ENCODE results near the gene GPR158. TPM values are rescaled to one million over a fixed set of nuclear protein-coding genes. Genes with fewer than 3 reads are reported as not detected.
"Not testable (repeated sequence)": the region's sequence is repeated elsewhere in the genome, so short reads cannot be mapped to it uniquely, and the experiment has no call there.

Gene GPR158
- total RNA-seq, 1 donor from 2014 or later, result 7.5 TPM

- H3K36me3 Mint-ChIP-seq, result no peaks in the 10 kb centered on the region
- H3K27ac Mint-ChIP-seq, result peak overlapping the region; percentile 6
- no peaks in the 10 kb centered on the region for H3K9me3 Mint-ChIP-seq
- H3K27me3 Mint-ChIP-seq (ENCODE audit: low read depth), result no peaks in the 10 kb centered on the region
- no peak for DNase-seq (ENCODE audit: low spot score in 2 of 2, unreplicated experiment in 2 of 2)
- TF ChIP-seq CTCF (IDR thresholded peaks at IDR 0.05; ENCODE audit: unreplicated experiment), result no peak
- no peak overlapping the region for H3K4me3 Mint-ChIP-seq
- H3K4me1 Mint-ChIP-seq, result peaks cover 28% of the 10 kb centered on the region
Observed at GRCh38 chr10:25297466-25297865, 122.7 kb downstream of the GPR158 start.

GRCh38 chr10:25300073-25300472 lies 125.3 kb downstream of the GPR158 start:
- DNase-seq (ENCODE audit: low spot score in 2 of 2, unreplicated experiment in 2 of 2), result no peak
- no peak overlapping the region for H3K4me3 Mint-ChIP-seq
- H3K9me3 Mint-ChIP-seq, result no peaks in the 10 kb centered on the region
- H3K27me3 Mint-ChIP-seq (ENCODE audit: low read depth), result no peaks in the 10 kb centered on the region
- no peak overlapping the region for H3K27ac Mint-ChIP-seq
- H3K4me1 Mint-ChIP-seq, result peaks cover 27% of the 10 kb centered on the region
- no peaks in the 10 kb centered on the region for H3K36me3 Mint-ChIP-seq
- TF ChIP-seq CTCF (IDR thresholded peaks at IDR 0.05; ENCODE audit: unreplicated experiment), result no peak

- no peak overlapping the region for H3K27ac Mint-ChIP-seq
- H3K4me3 Mint-ChIP-seq, result no peak overlapping the region
- H3K36me3 Mint-ChIP-seq, result peaks cover 5% of the 10 kb centered on the region
- H3K4me1 Mint-ChIP-seq, result peaks cover 17% of the 10 kb centered on the region
- peaks cover 14% of the 10 kb centered on the region for H3K9me3 Mint-ChIP-seq
- no peak for TF ChIP-seq CTCF (IDR thresholded peaks at IDR 0.05; ENCODE audit: unreplicated experiment)
- DNase-seq (ENCODE audit: low spot score in 2 of 2, unreplicated experiment in 2 of 2), result no peak
- H3K27me3 Mint-ChIP-seq (ENCODE audit: low read depth), result no peaks in the 10 kb centered on the region
Observed at GRCh38 chr10:25304606-25305005, 129.8 kb downstream of the GPR158 start.

GRCh38 chr10:25306386-25306785 lies 131.6 kb downstream of the GPR158 start:
- H3K27ac Mint-ChIP-seq, result no peak overlapping the region
- no peaks in the 10 kb centered on the region for H3K27me3 Mint-ChIP-seq (ENCODE audit: low read depth)
- no peak overlapping the region for H3K4me3 Mint-ChIP-seq
- DNase-seq (ENCODE audit: low spot score in 2 of 2, unreplicated experiment in 2 of 2), result no peak
- H3K9me3 Mint-ChIP-seq, result peaks cover 21% of the 10 kb centered on the region
- peaks cover 7% of the 10 kb centered on the region for H3K36me3 Mint-ChIP-seq
- TF ChIP-seq CTCF (IDR thresholded peaks at IDR 0.05; ENCODE audit: unreplicated experiment), result no peak
- H3K4me1 Mint-ChIP-seq, result peaks cover 7% of the 10 kb centered on the region

- DNase-seq (ENCODE audit: low spot score in 2 of 2, unreplicated experiment in 2 of 2), result no peak
- Mint-ChIP-seq H3K27ac (no peak overlapping the region), H3K27me3 (ENCODE audit: low read depth) (no peaks in the 10 kb centered on the region), H3K9me3 (peaks cover 21% of the 10 kb centered on the region), H3K36me3 (peaks cover 7% of the 10 kb centered on the region), H3K4me3 (no peak overlapping the region), H3K4me1 (peaks cover 7% of the 10 kb centered on the region)
- no peak for TF ChIP-seq CTCF (IDR thresholded peaks at IDR 0.05; ENCODE audit: unreplicated experiment)
Observed at GRCh38 chr10:25308278-25308677, 133.5 kb downstream of the GPR158 start.

GRCh38 chr10:25317596-25318211 lies 142.9 kb downstream of the GPR158 start:
- H3K27ac Mint-ChIP-seq; H3K27me3 Mint-ChIP-seq (ENCODE audit: low read depth); H3K36me3 Mint-ChIP-seq; H3K9me3 Mint-ChIP-seq; H3K4me1 Mint-ChIP-seq; DNase-seq (ENCODE audit: low spot score in 2 of 2, unreplicated experiment in 2 of 2); H3K4me3 Mint-ChIP-seq: not testable (repeated sequence)
